SK-N-MC (cell line): ENCODE results near the gene POLD4.

ENCODE experiments used
- EZH2 ChIP-seq: fragments of 200-600 bp; sonication (generic); IDR thresholded peaks from one replicate; pipeline ENCODE4 v1.6.1; 2017; ENCODE audit warnings: antibody characterized with exemption
- FOXP2 ChIP-seq: optimal IDR thresholded peaks from 2 replicates; pipeline ENCODE3; 2011; ENCODE audit warnings: mild to moderate bottlenecking, moderate library complexity; ENCODE audit not compliant: insufficient read depth; ENCODE audit errors: extremely low read length, control extremely low read depth
- POLR2AphosphoS5 ChIP-seq: IDR thresholded peaks from 2 replicates; pipeline ENCODE4 v1.6.1; 2012; ENCODE audit warnings: mild to moderate bottlenecking, low read depth, low read length, borderline replicate concordance

DNA sequence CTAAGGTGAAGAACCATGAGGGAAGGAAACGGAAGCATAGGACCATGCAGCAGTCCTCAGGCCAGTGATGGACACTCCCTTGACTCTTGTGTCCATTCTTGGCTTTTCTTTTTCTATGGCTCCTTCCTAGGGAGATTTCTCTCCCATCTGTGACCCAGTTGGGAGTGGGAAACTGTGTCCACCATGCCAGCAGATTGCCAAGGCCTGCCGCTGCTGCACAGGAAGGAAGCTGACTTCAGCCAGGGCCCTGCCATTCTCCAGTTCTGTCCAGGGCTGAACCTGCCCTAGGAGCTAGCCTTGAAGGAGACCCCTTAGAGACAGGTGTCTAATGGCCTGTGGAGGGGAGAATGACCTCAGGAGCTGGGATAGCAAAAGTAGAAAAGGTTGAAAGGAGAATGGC, 32.7 kb downstream of the POLD4 start:
- TF ChIP-seq FOXP2: no peak
- no peak for TF ChIP-seq EZH2
- no peak for TF ChIP-seq POLR2AphosphoS5
